Cardiac fibroblast (primary cell): ENCODE measurements around the gene ZNF292.
"Not testable (repeated sequence)": the region's sequence is repeated elsewhere in the genome, so short reads cannot be mapped to it uniquely, and the experiment has no call there.

Source experiments
- DNase-seq, 2 donors: peaks; one replicate each; pipeline versions ENCODE4 v3.0.0 to v3.0.0-alpha.2; 2010; ENCODE audit warnings: low read depth in 2 of 2
- H3K4me3 ChIP-seq, 2 donors: replicated peaks in 1 of 2; 1 replicate in 1 of 2; 2 replicates in 1 of 2; pipeline ENCODE4 v1.5.1; 2011; ENCODE audit warnings: low read depth in 2 of 2, low read length in 2 of 2, mild to moderate bottlenecking in 2 of 2, moderate library complexity in 1 of 2
- CTCF ChIP-seq: IDR thresholded peaks from one replicate; pipeline ENCODE4 v1.5.1; 2011; ENCODE audit warnings: low read depth, mild to moderate bottlenecking, low read length, inconsistent platforms

Gene ZNF292

GRCh38 chr6:87222676-87223075 lies 67.3 kb downstream of the ZNF292 start:
- no peak for TF ChIP-seq CTCF
- H3K4me3 ChIP-seq, result no peak overlapping the region
- no peak for DNase-seq

- TF ChIP-seq CTCF, result no peak
- no peak overlapping the region for H3K4me3 ChIP-seq
- DNase-seq, result no peak
These were observed 69.6 kb downstream of the ZNF292 start for GRCh38 chr6:87224971-87225370.

- DNase-seq, result no peak
- TF ChIP-seq CTCF, result no peak
- H3K4me3 ChIP-seq, result no peak overlapping the region
These were observed 70.1 kb downstream of the ZNF292 start for GRCh38 chr6:87225511-87225910.

- no peak for DNase-seq
- no peak for TF ChIP-seq CTCF
- H3K4me3 ChIP-seq, result no peak overlapping the region
These were observed 70.6 kb downstream of the ZNF292 start for GRCh38 chr6:87225937-87226336.

- no peak for TF ChIP-seq CTCF
These were observed 75.4 kb downstream of the ZNF292 start for GRCh38 chr6:87230801-87231200.

GRCh38 chr6:87237804-87238203 lies 82.4 kb downstream of the ZNF292 start:
- TF ChIP-seq CTCF, result peak; percentile 51
- H3K4me3 ChIP-seq, result no peak overlapping the region
- peak; percentile 42 to 47 for DNase-seq

More at GRCh38 chr6:87230801-87231200, 75.4 kb downstream of the ZNF292 start:
- no peak overlapping the region for H3K4me3 ChIP-seq
- DNase-seq, result peak in 1 of 2 donors; percentile 3

- not testable (repeated sequence) for DNase-seq, H3K4me3 ChIP-seq
These were observed 83.8 kb downstream of the ZNF292 start for GRCh38 chr6:87239098-87239635.
